Trophoblast cell (in vitro differentiated cells and primary cell): ENCODE results near the gene FEZF1.

ENCODE experiments used
- DNase-seq, 2 donors: peaks; one replicate each; pipeline ENCODE4 v3.0.0-alpha.2; 2016
- H2AFZ ChIP-seq: 2 replicates; pipeline ENCODE4 v1.6.1; 2013; ENCODE audit warnings: low read length, moderate library complexity, mild to moderate bottlenecking; ENCODE audit not compliant: insufficient read depth, poor library complexity
- H2AK5ac ChIP-seq: 2 replicates; pipeline ENCODE4 v1.6.1; 2013; ENCODE audit warnings: mild to moderate bottlenecking, low read length
- H2BK120ac ChIP-seq: 2 replicates; pipeline ENCODE4 v1.6.1; 2013; ENCODE audit warnings: low read length, mild to moderate bottlenecking, moderate library complexity; ENCODE audit not compliant: insufficient read depth, poor library complexity
- H2BK12ac ChIP-seq: 2 replicates; pipeline ENCODE4 v1.6.1; 2013; ENCODE audit warnings: mild to moderate bottlenecking, low read length, moderate library complexity
- H2BK5ac ChIP-seq: 2 replicates; pipeline ENCODE4 v1.6.1; 2013; ENCODE audit warnings: low read length, low read depth, moderate library complexity, mild to moderate bottlenecking; ENCODE audit not compliant: poor library complexity
- H3K14ac ChIP-seq: 2 replicates; pipeline ENCODE4 v1.6.1; 2013; ENCODE audit warnings: mild to moderate bottlenecking, low read length
- H3K18ac ChIP-seq: 2 replicates; pipeline ENCODE4 v1.6.1; 2013; ENCODE audit warnings: mild to moderate bottlenecking, low read length
- H3K23ac ChIP-seq: 2 replicates; pipeline ENCODE4 v1.6.1; 2013; ENCODE audit warnings: low read length
- H3K27ac ChIP-seq: 2 replicates; pipeline ENCODE4 v1.5.1; 2013; ENCODE audit warnings: low read depth, mild to moderate bottlenecking, inconsistent platforms, low read length, moderate library complexity
- H3K27me3 ChIP-seq: 2 replicates; pipeline ENCODE4 v1.6.1; 2013; ENCODE audit warnings: inconsistent platforms, mild to moderate bottlenecking, low read length, moderate library complexity; ENCODE audit not compliant: insufficient read depth
- H3K36me3 ChIP-seq, 2 experiments: 1 replicate in 1 of 2; 2 replicates in 1 of 2; pipeline ENCODE4 v1.6.1; 2013; ENCODE audit warnings: low read length in 2 of 2, mild to moderate bottlenecking in 2 of 2, moderate library complexity in 1 of 2; ENCODE audit not compliant: insufficient read depth in 2 of 2, control insufficient read depth in 1 of 2
- H3K4ac ChIP-seq: 2 replicates; pipeline ENCODE4 v1.6.1; 2013; ENCODE audit warnings: low read depth, mild to moderate bottlenecking, low read length, moderate library complexity
- H3K4me1 ChIP-seq, 2 experiments: 1 replicate in 1 of 2; 2 replicates in 1 of 2; pipeline ENCODE4 v1.6.1; 2013; ENCODE audit warnings: low read length in 2 of 2, mild to moderate bottlenecking in 2 of 2, moderate library complexity in 1 of 2; ENCODE audit not compliant: insufficient read depth in 2 of 2, control insufficient read depth in 1 of 2
- H3K4me2 ChIP-seq: 2 replicates; pipeline ENCODE4 v1.6.1; 2013; ENCODE audit warnings: inconsistent platforms, mild to moderate bottlenecking, low read length, moderate library complexity
- H3K4me3 ChIP-seq: 2 replicates; pipeline ENCODE4 v1.5.1; 2013; ENCODE audit warnings: mild to moderate bottlenecking, low read depth, low read length, inconsistent platforms
- H3K79me1 ChIP-seq: one replicate; pipeline ENCODE4 v1.6.1; 2013; ENCODE audit warnings: low read length
- H3K79me2 ChIP-seq: 2 replicates; pipeline ENCODE4 v1.6.1; 2013; ENCODE audit warnings: low read length, mild to moderate bottlenecking; ENCODE audit not compliant: control insufficient read depth, insufficient read depth, poor library complexity
- H3K9ac ChIP-seq: 2 replicates; pipeline ENCODE4 v1.6.1; 2013; ENCODE audit warnings: mild to moderate bottlenecking, low read length
- H3K9me3 ChIP-seq: 2 replicates; pipeline ENCODE4 v1.6.1; 2013; ENCODE audit warnings: low read depth, mild to moderate bottlenecking, control low read depth, inconsistent platforms, low read length; ENCODE audit not compliant: insufficient read depth
- H4K12ac ChIP-seq: 2 replicates; pipeline ENCODE4 v1.6.1; 2013; ENCODE audit warnings: low read depth, mild to moderate bottlenecking, low read length, moderate library complexity
- H4K8ac ChIP-seq: 2 replicates; pipeline ENCODE4 v1.6.1; 2013; ENCODE audit warnings: low read depth, mild to moderate bottlenecking, low read length, moderate library complexity
- H4K91ac ChIP-seq: one replicate; pipeline ENCODE4 v1.6.1; 2013; ENCODE audit warnings: low read depth, mild to moderate bottlenecking, low read length, moderate library complexity
- WGBS: extraction: QIAGEN DNeasy Blood & Tissue Kit; methylation state at CpG from one replicate; pipeline ENCODE4 v1.1.7; 2013; ENCODE audit warnings: missing lambda C conversion rate; ENCODE audit not compliant: insufficient read length, insufficient coverage; ENCODE audit errors: extremely low coverage; 5-methylcytosine and 5-hydroxymethylcytosine counted together

Gene FEZF1

DNA sequence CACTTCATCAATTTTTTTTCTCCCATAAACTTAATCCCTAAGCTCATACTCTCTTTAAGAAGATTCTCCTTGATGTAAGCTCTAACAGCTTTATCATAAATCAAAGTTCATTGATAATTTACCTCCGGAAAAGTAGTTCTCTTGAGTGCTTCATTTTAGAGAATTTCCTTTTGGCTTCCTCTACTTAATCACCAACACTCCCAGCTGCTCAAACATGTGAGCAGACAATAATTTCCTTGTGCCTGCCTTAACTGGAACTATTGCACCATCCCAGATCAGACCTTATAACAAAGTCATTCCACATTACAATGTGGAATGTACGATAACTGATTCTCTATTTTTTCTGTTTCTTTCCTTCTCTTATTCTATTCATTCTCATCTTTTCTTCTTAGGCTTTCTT lies 5.9 kb downstream of the FEZF1 start:
- no peak overlapping the region for H2BK5ac ChIP-seq
- H4K91ac ChIP-seq: no peak overlapping the region
- H3K23ac ChIP-seq: no peak overlapping the region
- H2BK12ac ChIP-seq: no peak overlapping the region
- DNase-seq: no peak
- no peak overlapping the region for H3K9ac ChIP-seq
- no CpG with 5 or more reads among the region's 2 CpGs for WGBS
- H3K79me1 ChIP-seq: no peaks in the 10 kb centered on the region
- H2AK5ac ChIP-seq: no peak overlapping the region
- no peaks in the 10 kb centered on the region for H3K79me2 ChIP-seq
- H3K27ac ChIP-seq: no peak overlapping the region
- H3K9me3 ChIP-seq: peaks cover 2% of the 10 kb centered on the region
- H2AFZ ChIP-seq: no peak overlapping the region
- peaks cover 37% of the 10 kb centered on the region for H3K27me3 ChIP-seq
- H3K4me2 ChIP-seq: no peak overlapping the region
- H3K36me3 ChIP-seq: no peaks in the 10 kb centered on the region
- peaks cover 7 to 8% of the 10 kb centered on the region in 2 experiments for H3K4me1 ChIP-seq
- no peak overlapping the region for H3K4ac ChIP-seq
- H4K8ac ChIP-seq: no peak overlapping the region
- H4K12ac ChIP-seq: no peak overlapping the region
- H3K14ac ChIP-seq: no peak overlapping the region
- no peak overlapping the region for H2BK120ac ChIP-seq
- no peak overlapping the region for H3K4me3 ChIP-seq
- H3K18ac ChIP-seq: no peak overlapping the region

DNA sequence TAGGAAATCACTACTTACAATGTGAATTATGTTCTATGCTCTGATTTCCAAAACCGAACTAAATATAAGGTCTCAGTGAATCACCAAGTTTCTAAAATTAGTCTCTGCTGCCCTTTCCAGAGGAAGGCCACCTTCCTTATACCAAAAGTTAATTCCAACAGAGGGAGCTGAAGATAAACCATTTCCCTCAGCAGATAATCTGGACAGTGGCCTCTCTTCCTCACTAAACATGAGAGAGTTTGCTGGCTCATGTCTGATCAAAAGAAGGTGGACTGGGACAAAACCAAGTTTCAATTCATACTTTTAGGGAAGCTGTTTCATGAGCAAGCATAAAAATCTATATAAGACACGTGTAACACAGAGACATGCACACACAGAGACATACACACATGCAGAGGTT lies 6.4 kb downstream of the FEZF1 start:
- H4K8ac ChIP-seq: no peak overlapping the region
- H2BK5ac ChIP-seq: no peak overlapping the region
- H3K4ac ChIP-seq: no peak overlapping the region
- H2AFZ ChIP-seq: no peak overlapping the region
- no peak overlapping the region for H3K27ac ChIP-seq
- no CpG with 5 or more reads among the region's 2 CpGs for WGBS
- no peak overlapping the region for H4K91ac ChIP-seq
- H3K23ac ChIP-seq: no peak overlapping the region
- no peaks in the 10 kb centered on the region for H3K79me2 ChIP-seq
- peaks cover 34% of the 10 kb centered on the region for H3K27me3 ChIP-seq
- peaks cover 2% of the 10 kb centered on the region for H3K9me3 ChIP-seq
- H3K18ac ChIP-seq: no peak overlapping the region
- H3K4me1 ChIP-seq: peaks cover 7 to 8% of the 10 kb centered on the region in 2 experiments
- H4K12ac ChIP-seq: no peak overlapping the region
- H2AK5ac ChIP-seq: no peak overlapping the region
- H3K14ac ChIP-seq: no peak overlapping the region
- H3K9ac ChIP-seq: no peak overlapping the region
- H3K79me1 ChIP-seq: no peaks in the 10 kb centered on the region
- no peaks in the 10 kb centered on the region for H3K36me3 ChIP-seq
- H2BK120ac ChIP-seq: no peak overlapping the region
- no peak overlapping the region for H3K4me2 ChIP-seq
- no peak for DNase-seq
- no peak overlapping the region for H2BK12ac ChIP-seq
- no peak overlapping the region for H3K4me3 ChIP-seq

DNA sequence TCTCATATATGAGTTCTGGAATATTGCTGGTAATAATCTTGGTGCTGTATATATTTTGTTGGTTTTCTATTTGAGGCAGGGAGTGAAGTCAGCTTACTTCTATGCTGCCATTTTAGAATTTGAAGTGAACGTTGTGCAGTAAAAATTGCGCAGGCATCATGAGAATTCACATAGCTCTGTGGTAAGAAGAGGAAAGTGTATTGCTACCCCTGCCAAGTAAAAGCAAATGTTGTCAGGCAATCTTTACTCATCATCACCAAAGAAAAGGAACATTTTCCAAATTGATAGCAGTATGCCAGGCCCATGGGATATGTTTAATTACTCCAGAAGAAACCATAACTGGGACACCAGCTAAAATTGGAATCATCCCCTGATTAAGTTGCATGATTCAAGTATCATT lies 13.4 kb downstream of the FEZF1 start:
- no CpG with 5 or more reads among the region's 2 CpGs for WGBS
- Histone ChIP-seq H3K4me1 (no peaks in the 10 kb centered on the region), H3K79me2 (no peaks in the 10 kb centered on the region), H2BK120ac (no peak overlapping the region), H3K9ac (no peak overlapping the region), H3K27me3 (no peaks in the 10 kb centered on the region), H3K4ac (no peak overlapping the region), H3K9me3 (no peaks in the 10 kb centered on the region), H2BK12ac (no peak overlapping the region), H3K18ac (no peak overlapping the region), H3K36me3 (no peaks in the 10 kb centered on the region), H4K8ac (no peak overlapping the region), H3K4me2 (no peak overlapping the region), H3K27ac (no peak overlapping the region), H2BK5ac (no peak overlapping the region), H3K14ac (no peak overlapping the region), H3K79me1 (no peaks in the 10 kb centered on the region), H3K23ac (no peak overlapping the region), H4K12ac (no peak overlapping the region), H3K4me3 (no peak overlapping the region), H2AFZ (no peak overlapping the region), H4K91ac (no peak overlapping the region), H2AK5ac (no peak overlapping the region)
- DNase-seq: no peak

GRCh38 chr7:122290476-122290875 lies 14.1 kb downstream of the FEZF1 start:
- Histone ChIP-seq H3K36me3 (no peaks in the 10 kb centered on the region), H2BK5ac (no peak overlapping the region), H4K12ac (no peak overlapping the region), H3K9me3 (no peaks in the 10 kb centered on the region), H2AFZ (no peak overlapping the region), H3K4me3 (no peak overlapping the region), H3K79me1 (no peaks in the 10 kb centered on the region), H3K27me3 (no peaks in the 10 kb centered on the region), H3K27ac (no peak overlapping the region), H3K4me2 (no peak overlapping the region), H3K18ac (no peak overlapping the region), H3K79me2 (no peaks in the 10 kb centered on the region), H3K23ac (no peak overlapping the region), H3K9ac (no peak overlapping the region), H4K91ac (no peak overlapping the region), H2BK120ac (no peak overlapping the region), H3K14ac (no peak overlapping the region), H2BK12ac (no peak overlapping the region), H3K4me1 (no peaks in the 10 kb centered on the region), H4K8ac (no peak overlapping the region), H3K4ac (no peak overlapping the region), H2AK5ac (no peak overlapping the region)
- WGBS: no CpG with 5 or more reads among the region's 1 CpG
- no peak for DNase-seq
